IMR-90 (cell line): ENCODE results near the gene LIN9.

Source experiments
- CEBPB ChIP-seq: IDR thresholded peaks from 2 replicates; pipeline ENCODE4 v1.6.1; 2012; ENCODE audit warnings: low read depth, low read length, improper control_type of control experiment
- CTCF ChIP-seq: conservative IDR thresholded peaks from 2 replicates; pipeline ENCODE4 v1.5.1; 2012; ENCODE audit warnings: mild to moderate bottlenecking, low read depth, low read length, improper control_type of control experiment
- ELK1 ChIP-seq: fragments of 150-350 bp; IDR thresholded peaks from 2 replicates; pipeline ENCODE4 v1.6.1; 2016; ENCODE audit warnings: low read depth, mild to moderate bottlenecking, low read length, moderate library complexity, borderline replicate concordance
- MXI1 ChIP-seq: IDR thresholded peaks from 2 replicates; pipeline ENCODE4 v1.6.1; 2012; ENCODE audit warnings: low read depth, mild to moderate bottlenecking, low read length, moderate library complexity, borderline replicate concordance
- POLR2A ChIP-seq: IDR thresholded peaks from 2 replicates; pipeline ENCODE4 v1.6.1; 2012; ENCODE audit warnings: mild to moderate bottlenecking, low read depth, low read length
- RAD21 ChIP-seq: IDR thresholded peaks from 2 replicates; pipeline ENCODE4 v1.6.1; 2012; ENCODE audit warnings: low read length, improper control_type of control experiment
- SMC3 ChIP-seq: fragments of 150-350 bp; IDR thresholded peaks from 2 replicates; pipeline ENCODE4 v1.6.1; 2016; ENCODE audit warnings: low read depth, mild to moderate bottlenecking, antibody characterized with exemption, low read length, moderate library complexity
- USF2 ChIP-seq: fragments of 150-350 bp; IDR thresholded peaks from 2 replicates; pipeline ENCODE4 v1.6.1; 2017; ENCODE audit warnings: mild to moderate bottlenecking, antibody characterized with exemption, low read length, low read depth

- TF ChIP-seq MXI1 (no peak), CTCF (no peak), POLR2A (no peak), RAD21 (no peak), ELK1 (no peak), CEBPB (no peak), USF2 (no peak), SMC3 (no peak)
These were observed 18.8 kb upstream of the LIN9 start for GRCh38 chr1:226327761-226328162.
